ENCODE results near the gene PEX12.
"Not testable (repeated sequence)": the region's sequence is repeated elsewhere in the genome, so short reads cannot be mapped to it uniquely, and the experiment has no call there.

The PEX12 gene

GRCh38 chr17:35578929-35579432 is 610 bp upstream of the PEX12 start:
- DNase-seq (ENCODE audit: low read depth in 3 of 3), result no peak

GRCh38 chr17:35577830-35578196 is 558 bp downstream of the PEX12 start:
- no peak for DNase-seq (ENCODE audit: low read depth in 3 of 3)

GRCh38 chr17:35575759-35576158 is 2.6 kb downstream of the PEX12 start:
- DNase-seq (ENCODE audit: low read depth in 3 of 3), result no peak

- no peak for DNase-seq (ENCODE audit: low read depth in 3 of 3)
These were observed 9.0 kb downstream of the PEX12 start for GRCh38 chr17:35569405-35569804.

- peak in 1 of 3 experiments; percentile 29 for DNase-seq (ENCODE audit: low read depth in 3 of 3)
These were observed 9.8 kb downstream of the PEX12 start for GRCh38 chr17:35568561-35568960.

GRCh38 chr17:35566968-35567367 is 11.4 kb downstream of the PEX12 start:
- no peak for DNase-seq (ENCODE audit: low read depth in 3 of 3)

GRCh38 chr17:35563181-35563580 is 15.2 kb downstream of the PEX12 start:
- DNase-seq (ENCODE audit: low read depth in 3 of 3), result not testable (repeated sequence)

- no peak for DNase-seq (ENCODE audit: low read depth in 3 of 3)
These were observed 17.7 kb downstream of the PEX12 start, which contains the start of gene SLFN14 for GRCh38 chr17:35560703-35561102. Gene SLFN14 (minus strand): TSS chr17:35560819. CDS start chr17:35558062, 2,757 bp downstream.

GRCh38 chr17:35559495-35560210 is 18.7 kb downstream of the PEX12 start:
- DNase-seq (ENCODE audit: low read depth in 3 of 3), result no peak

- DNase-seq (ENCODE audit: low read depth in 3 of 3), result no peak
These were observed 21.0 kb downstream of the PEX12 start for GRCh38 chr17:35557353-35557752.

GRCh38 chr17:35555691-35556090 is 22.7 kb downstream of the PEX12 start:
- no peak for DNase-seq (ENCODE audit: low read depth in 3 of 3)

- DNase-seq (ENCODE audit: low read depth in 3 of 3), result no peak
These were observed 23.7 kb downstream of the PEX12 start for GRCh38 chr17:35554668-35555067.

GRCh38 chr17:35553310-35553709 is 25.1 kb downstream of the PEX12 start:
- DNase-seq (ENCODE audit: low read depth in 3 of 3), result no peak

- DNase-seq (ENCODE audit: low read depth in 3 of 3), result no peak
These were observed 29.4 kb downstream of the PEX12 start for GRCh38 chr17:35548978-35549377.

GRCh38 chr17:35548208-35548810 is 30.1 kb downstream of the PEX12 start:
- DNase-seq (ENCODE audit: low read depth in 3 of 3), result no peak

- DNase-seq (ENCODE audit: low read depth in 3 of 3), result no peak
These were observed 31.9 kb downstream of the PEX12 start for GRCh38 chr17:35546487-35546886.

- DNase-seq (ENCODE audit: low read depth in 3 of 3), result no peak
These were observed 33.2 kb downstream of the PEX12 start for GRCh38 chr17:35545150-35545549.

- no peak for DNase-seq (ENCODE audit: low read depth in 3 of 3)
These were observed 34.5 kb downstream of the PEX12 start for GRCh38 chr17:35543856-35544255.

GRCh38 chr17:35542990-35543389 is 35.4 kb downstream of the PEX12 start:
- no peak for DNase-seq (ENCODE audit: low read depth in 3 of 3)

GRCh38 chr17:35541434-35541833 is 36.9 kb downstream of the PEX12 start:
- DNase-seq (ENCODE audit: low read depth in 3 of 3), result no peak

- DNase-seq (ENCODE audit: low read depth in 3 of 3), result no peak
These were observed 37.6 kb downstream of the PEX12 start for GRCh38 chr17:35540589-35541404.

GRCh38 chr17:35539659-35540026 is 38.7 kb downstream of the PEX12 start:
- no peak for DNase-seq (ENCODE audit: low read depth in 3 of 3)
